GM21723 (cell line): ENCODE data around the gene LARGE2.

Experiments
- ATAC-seq: cut with Tn5 transposase; IDR thresholded peaks from one replicate; pipeline ENCODE4 v1.9.1; 2021; ENCODE audit warnings: mild to moderate bottlenecking, moderate library complexity; ENCODE audit not compliant: unreplicated experiment

LARGE2 gene

GRCh38 chr11:45928535-45929215, 6.2 kb downstream of the LARGE2 start:
- no peak for ATAC-seq

- ATAC-seq = no peak
Measured at GRCh38 chr11:45929486-45930030, 7.1 kb downstream of the LARGE2 start.

GRCh38 chr11:45930031-45930794, 7.8 kb downstream of the LARGE2 start:
- peak; percentile 91 for ATAC-seq

GRCh38 chr11:45930951-45931570, 8.6 kb downstream of the LARGE2 start:
- ATAC-seq = no peak

- no peak for ATAC-seq
Measured at GRCh38 chr11:45931739-45932138, 9.3 kb downstream of the LARGE2 start.

- no peak for ATAC-seq
Measured at GRCh38 chr11:45932217-45932616, 9.8 kb downstream of the LARGE2 start.

GRCh38 chr11:45933131-45933831, 10.8 kb downstream of the LARGE2 start:
- peak; percentile 33 for ATAC-seq

- no peak for ATAC-seq
Measured at GRCh38 chr11:45933846-45934579, 11.6 kb downstream of the LARGE2 start.

- no peak for ATAC-seq
Measured at GRCh38 chr11:45934580-45935318, 12.3 kb downstream of the LARGE2 start.

- no peak for ATAC-seq
Measured at GRCh38 chr11:45935349-45936064, 13.1 kb downstream of the LARGE2 start.

- ATAC-seq = no peak
Measured at GRCh38 chr11:45936511-45937054, 14.1 kb downstream of the LARGE2 start.

- no peak for ATAC-seq
Measured at GRCh38 chr11:45937916-45938315, 15.5 kb downstream of the LARGE2 start.

GRCh38 chr11:45939836-45940235, 17.4 kb downstream of the LARGE2 start:
- no peak for ATAC-seq

GRCh38 chr11:45941285-45941684, 18.8 kb downstream of the LARGE2 start:
- ATAC-seq = no peak

- ATAC-seq = no peak
Measured at GRCh38 chr11:45942381-45942780, 19.9 kb downstream of the LARGE2 start.

- no peak for ATAC-seq
Measured at GRCh38 chr11:45945397-45945999, 23.0 kb downstream of the LARGE2 start.

- ATAC-seq = no peak
Measured at GRCh38 chr11:45947885-45948284, 25.4 kb downstream of the LARGE2 start.

GRCh38 chr11:45948356-45948755, 25.9 kb downstream of the LARGE2 start:
- ATAC-seq = no peak
